ENCODE measurements around the gene EPHA1.

Gene EPHA1

GRCh38 chr7:143355450-143356385 is 52.9 kb downstream of the EPHA1 start:
- TF ChIP-seq, protein P1, sequence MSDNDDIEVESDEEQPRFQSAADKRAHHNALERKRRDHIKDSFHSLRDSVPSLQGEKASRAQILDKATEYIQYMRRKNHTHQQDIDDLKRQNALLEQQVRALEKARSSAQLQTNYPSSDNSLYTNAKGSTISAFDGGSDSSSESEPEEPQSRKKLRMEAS (IDR thresholded peaks at IDR 0.05): no peak
- TF ChIP-seq NFIC (IDR thresholded peaks at IDR 0.05): no peak
- TF ChIP-seq ZBTB7A (IDR thresholded peaks at IDR 0.05; ENCODE audit: low read depth): no peak
- no peak for TF ChIP-seq CREB1 (IDR thresholded peaks at IDR 0.05; ENCODE audit: low read depth)
- TF ChIP-seq EP300 (IDR thresholded peaks at IDR 0.05; ENCODE audit: borderline replicate concordance): no peak
- TF ChIP-seq TCF12 (IDR thresholded peaks at IDR 0.05; ENCODE audit: low read depth): no peak
- TF ChIP-seq CEBPB (IDR thresholded peaks at IDR 0.05): no peak
- TF ChIP-seq EGR1 (IDR thresholded peaks at IDR 0.05): no peak
- no peak for TF ChIP-seq REST (IDR thresholded peaks at IDR 0.05; ENCODE audit: low read depth)
- TF ChIP-seq, protein P2, sequence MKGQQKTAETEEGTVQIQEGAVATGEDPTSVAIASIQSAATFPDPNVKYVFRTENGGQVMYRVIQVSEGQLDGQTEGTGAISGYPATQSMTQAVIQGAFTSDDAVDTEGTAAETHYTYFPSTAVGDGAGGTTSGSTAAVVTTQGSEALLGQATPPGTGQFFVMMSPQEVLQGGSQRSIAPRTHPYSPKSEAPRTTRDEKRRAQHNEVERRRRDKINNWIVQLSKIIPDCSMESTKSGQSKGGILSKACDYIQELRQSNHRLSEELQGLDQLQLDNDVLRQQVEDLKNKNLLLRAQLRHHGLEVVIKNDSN (IDR thresholded peaks at IDR 0.05): no peak
- TF ChIP-seq YY1 (IDR thresholded peaks at IDR 0.05; ENCODE audit: low read depth): no peak
- no peak for TF ChIP-seq FOXM1 (IDR thresholded peaks at IDR 0.05; ENCODE audit: borderline replicate concordance, low read depth)
- no peak for TF ChIP-seq RAD21 (IDR thresholded peaks at IDR 0.05; ENCODE audit: low read depth)
- TF ChIP-seq TEAD4 (IDR thresholded peaks at IDR 0.05): no peak
- no peak for TF ChIP-seq TAF1 (IDR thresholded peaks at IDR 0.05; ENCODE audit: low read depth)

DNA sequence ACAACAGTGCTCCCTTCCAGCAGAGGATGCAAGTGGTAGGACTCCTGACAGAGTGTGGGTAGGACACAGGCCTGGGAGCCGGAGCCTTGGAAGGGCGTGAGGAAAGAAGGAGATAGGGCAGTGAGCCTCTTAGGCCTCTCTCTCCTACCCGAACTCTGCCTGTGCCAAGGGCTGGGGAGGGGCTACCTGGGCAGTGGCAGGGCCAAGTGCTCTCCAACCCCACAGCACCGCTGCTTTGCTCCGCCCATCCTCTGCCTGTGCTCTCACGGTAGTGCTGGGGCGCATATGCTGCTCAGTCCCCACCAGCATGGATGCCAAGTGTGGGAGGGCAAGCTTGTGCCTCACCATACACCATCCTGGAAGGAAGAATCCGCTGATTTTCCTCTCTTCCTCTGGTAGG is 53.7 kb downstream of the EPHA1 start:
- no peak for TF ChIP-seq TAF1 (IDR thresholded peaks at IDR 0.05; ENCODE audit: low read depth)
- no peak for TF ChIP-seq CEBPB (IDR thresholded peaks at IDR 0.05)
- no peak for TF ChIP-seq YY1 (IDR thresholded peaks at IDR 0.05; ENCODE audit: low read depth)
- no peak for TF ChIP-seq RAD21 (IDR thresholded peaks at IDR 0.05; ENCODE audit: low read depth)
- TF ChIP-seq TCF12 (IDR thresholded peaks at IDR 0.05; ENCODE audit: low read depth): no peak
- TF ChIP-seq TEAD4 (IDR thresholded peaks at IDR 0.05): no peak
- TF ChIP-seq FOXM1 (IDR thresholded peaks at IDR 0.05; ENCODE audit: borderline replicate concordance, low read depth): no peak
- no peak for TF ChIP-seq ZBTB7A (IDR thresholded peaks at IDR 0.05; ENCODE audit: low read depth)
- TF ChIP-seq, protein P1 (IDR thresholded peaks at IDR 0.05): no peak
- no peak for TF ChIP-seq REST (IDR thresholded peaks at IDR 0.05; ENCODE audit: low read depth)
- no peak for TF ChIP-seq CREB1 (IDR thresholded peaks at IDR 0.05; ENCODE audit: low read depth)
- no peak for TF ChIP-seq EGR1 (IDR thresholded peaks at IDR 0.05)
- no peak for TF ChIP-seq EP300 (IDR thresholded peaks at IDR 0.05; ENCODE audit: borderline replicate concordance)
- no peak for TF ChIP-seq NFIC (IDR thresholded peaks at IDR 0.05)
- TF ChIP-seq, protein P2 (IDR thresholded peaks at IDR 0.05): no peak

GRCh38 chr7:143354376-143354775 is 54.3 kb downstream of the EPHA1 start:
- no peak for TF ChIP-seq TCF12 (IDR thresholded peaks at IDR 0.05; ENCODE audit: low read depth)
- TF ChIP-seq CEBPB (IDR thresholded peaks at IDR 0.05): no peak

- TF ChIP-seq EP300 (IDR thresholded peaks at IDR 0.05; ENCODE audit: borderline replicate concordance) (no peak), CREB1 (IDR thresholded peaks at IDR 0.05; ENCODE audit: low read depth) (no peak), YY1 (IDR thresholded peaks at IDR 0.05; ENCODE audit: low read depth) (no peak), NFIC (IDR thresholded peaks at IDR 0.05) (no peak), EGR1 (IDR thresholded peaks at IDR 0.05) (no peak), RAD21 (IDR thresholded peaks at IDR 0.05; ENCODE audit: low read depth) (no peak), ZBTB7A (IDR thresholded peaks at IDR 0.05; ENCODE audit: low read depth) (no peak), TAF1 (IDR thresholded peaks at IDR 0.05; ENCODE audit: low read depth) (no peak), FOXM1 (IDR thresholded peaks at IDR 0.05; ENCODE audit: borderline replicate concordance, low read depth) (no peak), TEAD4 (IDR thresholded peaks at IDR 0.05) (no peak), TCF12 (IDR thresholded peaks at IDR 0.05; ENCODE audit: low read depth) (no peak), CEBPB (IDR thresholded peaks at IDR 0.05) (no peak), REST (IDR thresholded peaks at IDR 0.05; ENCODE audit: low read depth) (no peak)
- TF ChIP-seq, protein P1 (IDR thresholded peaks at IDR 0.05): no peak
- TF ChIP-seq, protein P2 (IDR thresholded peaks at IDR 0.05): no peak
Measured at GRCh38 chr7:143352531-143353002, 56.1 kb downstream of the EPHA1 start.

Measured in Ishikawa (cell line).